Measurements from ENCODE around the gene KRT4. TPM values are rescaled to one million over a fixed set of nuclear protein-coding genes. Genes with fewer than 3 reads are reported as not detected.

Gene KRT4
- total and polyA plus RNA-seq, 2 experiments from 2014 or later: 0.22 TPM; not detected in 1

- H3K9ac ChIP-seq: no peak overlapping the region
- H2AFZ ChIP-seq: no peak overlapping the region
- no peaks in the 10 kb centered on the region for H3K79me2 ChIP-seq (ENCODE audit: insufficient read depth)
- no peaks in the 10 kb centered on the region for H3K9me2 ChIP-seq (ENCODE audit: insufficient read depth)
- peak overlapping the region; percentile 58 for H3K27ac ChIP-seq
- H3K4me2 ChIP-seq (ENCODE audit: unreplicated experiment): peak overlapping the region; percentile 33
- 0 out of 2 replicates have a peak, but pooled peaks cover under 1% of the 10 kb centered on the region for H3K27me3 ChIP-seq (replicated peaks; ENCODE audit: insufficient read depth)
- peaks cover 15% of the 10 kb centered on the region; the same call in 1 of the 2 replicates for H3F3A ChIP-seq (ENCODE audit: insufficient read depth)
- peaks cover 38% of the 10 kb centered on the region for H3K4me1 ChIP-seq (ENCODE audit: insufficient read depth)
- H3K36me3 ChIP-seq (ENCODE audit: low read depth): no peaks in the 10 kb centered on the region
- no peaks in the 10 kb centered on the region for H4K20me1 ChIP-seq (ENCODE audit: insufficient read depth)
- in situ Hi-C loops (cut with MboI): no loop called here
- TF ChIP-seq EZH2phosphoT487 (IDR thresholded peaks at IDR 0.05; ENCODE audit: insufficient read depth, low read depth) (0 out of 2 replicates have a peak, but pooled peaks have one; percentile 52), EZH2 (IDR thresholded peaks at IDR 0.05; ENCODE audit: insufficient read depth, poor library complexity, severe bottlenecking) (no peak)
- H3K4me3 ChIP-seq: no peak overlapping the region
- DNase-seq: peak; percentile 89
- WGBS, 2 experiments (ENCODE audit: low coverage in 1 of 2, low lambda C conversion rate in 2 of 2, missing lambda C conversion rate in 2 of 2): 51 to 60% methylated on average over 4 of the region's 4 CpGs
- no peaks in the 10 kb centered on the region for H3K9me3 ChIP-seq (ENCODE audit: low read depth)
Observed at GRCh38 chr12:52798003-52798670, 15.8 kb downstream of the KRT4 start.

- DNase-seq: no peak
- Histone ChIP-seq H4K20me1 (ENCODE audit: insufficient read depth) (no peaks in the 10 kb centered on the region), H3K27me3 (replicated peaks; ENCODE audit: insufficient read depth) (0 out of 2 replicates have a peak, but pooled peaks cover 6% of the 10 kb centered on the region), H3K79me2 (ENCODE audit: insufficient read depth) (no peaks in the 10 kb centered on the region), H3K9me2 (ENCODE audit: insufficient read depth) (no peaks in the 10 kb centered on the region), H3K36me3 (ENCODE audit: low read depth) (no peaks in the 10 kb centered on the region), H3K27ac (peak overlapping the region; percentile 45), H3K4me2 (ENCODE audit: unreplicated experiment) (no peak overlapping the region), H3F3A (ENCODE audit: insufficient read depth) (peaks cover 15% of the 10 kb centered on the region; the same call in 1 of the 2 replicates), H3K9ac (no peak overlapping the region), H3K4me1 (ENCODE audit: insufficient read depth) (peaks cover 38% of the 10 kb centered on the region), H2AFZ (no peak overlapping the region), H3K9me3 (ENCODE audit: low read depth) (no peaks in the 10 kb centered on the region), H3K4me3 (no peak overlapping the region)
- TF ChIP-seq EZH2 (IDR thresholded peaks at IDR 0.05; ENCODE audit: insufficient read depth, poor library complexity, severe bottlenecking) (no peak), EZH2phosphoT487 (IDR thresholded peaks at IDR 0.05; ENCODE audit: insufficient read depth, low read depth) (no peak)
- in situ Hi-C loops (cut with MboI): no loop called here
Observed at GRCh38 chr12:52797529-52797894, 16.4 kb downstream of the KRT4 start.

DNA sequence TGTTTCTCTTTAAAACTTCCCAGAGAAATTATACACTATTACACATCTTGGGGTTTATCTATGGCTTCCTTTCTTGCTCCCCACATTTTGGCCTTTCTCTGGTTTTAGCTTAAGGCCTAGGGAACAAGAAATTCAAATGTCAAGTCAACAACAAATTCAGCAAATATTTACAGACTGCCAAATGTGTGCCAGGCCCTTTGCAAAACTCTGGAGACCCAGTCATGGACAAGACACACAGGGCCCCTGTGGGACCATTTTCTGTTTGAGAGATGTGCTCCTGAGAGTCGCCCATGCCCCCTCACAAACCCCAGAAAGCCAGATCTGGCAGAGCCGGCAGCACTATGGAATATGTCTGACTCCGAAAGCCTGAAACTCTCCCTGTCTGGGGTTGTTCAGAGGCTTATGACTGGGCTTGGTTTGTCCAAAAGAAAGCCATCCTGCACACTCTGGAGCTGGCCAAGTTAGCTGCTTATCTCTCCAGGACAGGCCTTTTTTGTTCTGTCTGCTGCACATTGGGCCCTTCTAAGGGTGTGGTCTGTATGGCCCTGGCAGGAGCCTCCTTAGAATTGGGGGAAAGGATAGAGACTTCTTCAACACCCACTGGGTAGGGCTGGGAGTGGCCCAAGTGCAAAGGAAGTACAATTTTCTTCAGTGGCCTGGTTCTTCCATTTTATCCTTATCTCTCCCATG lies 16.9 kb downstream of the KRT4 start:
- H4K20me1 ChIP-seq (ENCODE audit: insufficient read depth): no peaks in the 10 kb centered on the region
- no peaks in the 10 kb centered on the region for H3K9me2 ChIP-seq (ENCODE audit: insufficient read depth)
- no peak overlapping the region for H3K27ac ChIP-seq
- no peaks in the 10 kb centered on the region for H3K79me2 ChIP-seq (ENCODE audit: insufficient read depth)
- 93 to 95% methylated on average over 3 of the region's 3 CpGs for WGBS, 2 experiments (ENCODE audit: low coverage in 1 of 2, low lambda C conversion rate in 2 of 2, missing lambda C conversion rate in 2 of 2)
- H3F3A ChIP-seq (ENCODE audit: insufficient read depth): peaks cover 15% of the 10 kb centered on the region; the same call in 1 of the 2 replicates
- peaks cover 38% of the 10 kb centered on the region for H3K4me1 ChIP-seq (ENCODE audit: insufficient read depth)
- DNase-seq: no peak
- no peak overlapping the region for H3K9ac ChIP-seq
- no peak overlapping the region for H3K4me3 ChIP-seq
- in situ Hi-C loops (cut with MboI): no loop called here
- no peaks in the 10 kb centered on the region for H3K9me3 ChIP-seq (ENCODE audit: low read depth)
- H2AFZ ChIP-seq: no peak overlapping the region
- H3K36me3 ChIP-seq (ENCODE audit: low read depth): no peaks in the 10 kb centered on the region
- H3K27me3 ChIP-seq (replicated peaks; ENCODE audit: insufficient read depth): peaks cover 6% of the 10 kb centered on the region; the same call in 1 of the 2 replicates
- no peak overlapping the region for H3K4me2 ChIP-seq (ENCODE audit: unreplicated experiment)
- TF ChIP-seq EZH2 (IDR thresholded peaks at IDR 0.05; ENCODE audit: insufficient read depth, poor library complexity, severe bottlenecking): no peak
- no peak for TF ChIP-seq EZH2phosphoT487 (IDR thresholded peaks at IDR 0.05; ENCODE audit: insufficient read depth, low read depth)

GRCh38 chr12:52796429-52796794 lies 17.5 kb downstream of the KRT4 start:
- no peak overlapping the region for H3K4me3 ChIP-seq
- in situ Hi-C loops (cut with MboI): no loop called here
- H3K4me1 ChIP-seq (ENCODE audit: insufficient read depth): peaks cover 38% of the 10 kb centered on the region
- H3K36me3 ChIP-seq (ENCODE audit: low read depth): no peaks in the 10 kb centered on the region
- DNase-seq: no peak
- H3K27ac ChIP-seq: no peak overlapping the region
- H3K9me3 ChIP-seq (ENCODE audit: low read depth): no peaks in the 10 kb centered on the region
- H3K4me2 ChIP-seq (ENCODE audit: unreplicated experiment): no peak overlapping the region
- H2AFZ ChIP-seq: no peak overlapping the region
- no peak overlapping the region for H3K9ac ChIP-seq
- H3K79me2 ChIP-seq (ENCODE audit: insufficient read depth): no peaks in the 10 kb centered on the region
- H3F3A ChIP-seq (ENCODE audit: insufficient read depth): peaks cover 15% of the 10 kb centered on the region; the same call in 1 of the 2 replicates
- WGBS, 2 experiments (ENCODE audit: low coverage in 1 of 2, low lambda C conversion rate in 2 of 2, missing lambda C conversion rate in 2 of 2): 96 to 100% methylated on average over 3 of the region's 3 CpGs
- H3K27me3 ChIP-seq (replicated peaks; ENCODE audit: insufficient read depth): peaks cover 6% of the 10 kb centered on the region; the same call in 1 of the 2 replicates
- TF ChIP-seq EZH2phosphoT487 (IDR thresholded peaks at IDR 0.05; ENCODE audit: insufficient read depth, low read depth): no peak
- no peak for TF ChIP-seq EZH2 (IDR thresholded peaks at IDR 0.05; ENCODE audit: insufficient read depth, poor library complexity, severe bottlenecking)
- no peaks in the 10 kb centered on the region for H4K20me1 ChIP-seq (ENCODE audit: insufficient read depth)
- H3K9me2 ChIP-seq (ENCODE audit: insufficient read depth): no peaks in the 10 kb centered on the region

Data from GM23248 (cell line).